ENCODE measurements around the gene ZNF322.
"Not testable (repeated sequence)": the region's sequence is repeated elsewhere in the genome, so short reads cannot be mapped to it uniquely, and the experiment has no call there.

DNA sequence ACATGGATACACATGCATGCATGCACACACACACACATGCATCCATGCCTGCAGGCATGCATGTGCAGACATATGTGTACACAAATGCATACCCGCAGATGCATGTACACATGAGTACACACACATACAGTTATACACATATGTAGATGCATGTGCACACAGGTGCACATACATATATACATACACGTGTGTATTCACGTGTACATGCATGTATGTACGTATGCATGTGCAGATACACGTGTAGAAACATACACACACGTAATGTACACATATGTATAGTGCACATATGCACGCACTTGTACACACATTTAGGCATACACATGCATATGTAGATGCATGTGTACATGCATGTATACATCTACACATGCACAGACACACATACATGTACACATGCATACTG is 11.0 kb upstream of the ZNF322 start:
- TF ChIP-seq, protein P1, sequence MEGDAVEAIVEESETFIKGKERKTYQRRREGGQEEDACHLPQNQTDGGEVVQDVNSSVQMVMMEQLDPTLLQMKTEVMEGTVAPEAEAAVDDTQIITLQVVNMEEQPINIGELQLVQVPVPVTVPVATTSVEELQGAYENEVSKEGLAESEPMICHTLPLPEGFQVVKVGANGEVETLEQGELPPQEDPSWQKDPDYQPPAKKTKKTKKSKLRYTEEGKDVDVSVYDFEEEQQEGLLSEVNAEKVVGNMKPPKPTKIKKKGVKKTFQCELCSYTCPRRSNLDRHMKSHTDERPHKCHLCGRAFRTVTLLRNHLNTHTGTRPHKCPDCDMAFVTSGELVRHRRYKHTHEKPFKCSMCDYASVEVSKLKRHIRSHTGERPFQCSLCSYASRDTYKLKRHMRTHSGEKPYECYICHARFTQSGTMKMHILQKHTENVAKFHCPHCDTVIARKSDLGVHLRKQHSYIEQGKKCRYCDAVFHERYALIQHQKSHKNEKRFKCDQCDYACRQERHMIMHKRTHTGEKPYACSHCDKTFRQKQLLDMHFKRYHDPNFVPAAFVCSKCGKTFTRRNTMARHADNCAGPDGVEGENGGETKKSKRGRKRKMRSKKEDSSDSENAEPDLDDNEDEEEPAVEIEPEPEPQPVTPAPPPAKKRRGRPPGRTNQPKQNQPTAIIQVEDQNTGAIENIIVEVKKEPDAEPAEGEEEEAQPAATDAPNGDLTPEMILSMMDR (IDR thresholded peaks at IDR 0.05) = not testable (repeated sequence)
- TF ChIP-seq POLR2A (IDR thresholded peaks at IDR 0.05) = not testable (repeated sequence)

Data from lower leg skin (tissue), 3 donors.